Mesenchymal stem cell (in vitro differentiated cells and primary cell): ENCODE results near the gene OR2T1.
"Not testable (repeated sequence)": the region's sequence is repeated elsewhere in the genome, so short reads cannot be mapped to it uniquely, and the experiment has no call there.

Experiments used
- DNase-seq: peaks from one replicate; pipeline ENCODE4 v3.0.0-alpha.2; 2013
- H2AFZ ChIP-seq: one replicate; pipeline ENCODE4 v1.6.1; 2013; ENCODE audit warnings: low read depth, mild to moderate bottlenecking, control low read depth, inconsistent platforms, low read length, moderate library complexity
- H2AK5ac ChIP-seq: 2 replicates; pipeline ENCODE4 v1.6.1; 2013; ENCODE audit warnings: low read length, moderate library complexity, mild to moderate bottlenecking, inconsistent platforms; ENCODE audit not compliant: severe bottlenecking
- H2BK120ac ChIP-seq: one replicate; pipeline ENCODE4 v1.6.1; 2013; ENCODE audit warnings: low read depth, mild to moderate bottlenecking, inconsistent platforms, low read length, moderate library complexity
- H2BK12ac ChIP-seq, 2 experiments: one replicate each; pipeline ENCODE4 v1.6.1; 2013; ENCODE audit warnings: inconsistent platforms in 2 of 2, low read length in 2 of 2, mild to moderate bottlenecking in 2 of 2, moderate library complexity in 2 of 2, control low read depth in 1 of 2
- H2BK15ac ChIP-seq: one replicate; pipeline ENCODE4 v1.6.1; 2013; ENCODE audit warnings: mild to moderate bottlenecking, low read depth, inconsistent platforms; ENCODE audit not compliant: poor library complexity, severe bottlenecking
- H2BK5ac ChIP-seq: 2 replicates; pipeline ENCODE4 v1.6.1; 2013; ENCODE audit warnings: low read depth, mild to moderate bottlenecking, low read length, control low read depth, inconsistent platforms; ENCODE audit not compliant: poor library complexity, severe bottlenecking
- H3K14ac ChIP-seq, 2 experiments: one replicate each; pipeline ENCODE4 v1.6.1; 2013; ENCODE audit warnings: inconsistent platforms in 2 of 2, low read length in 2 of 2, control low read depth in 1 of 2, mild to moderate bottlenecking in 1 of 2, moderate library complexity in 1 of 2
- H3K18ac ChIP-seq, 2 experiments: one replicate each; pipeline ENCODE4 v1.6.1; 2013; ENCODE audit warnings: inconsistent platforms in 2 of 2, low read length in 2 of 2, control low read depth in 1 of 2, low read depth in 1 of 2, mild to moderate bottlenecking in 1 of 2
- H3K23ac ChIP-seq, 2 experiments: one replicate each; pipeline ENCODE4 v1.6.1; 2013; ENCODE audit warnings: inconsistent platforms in 2 of 2, low read length in 2 of 2, mild to moderate bottlenecking in 2 of 2, moderate library complexity in 2 of 2, control low read depth in 1 of 2
- H3K27ac ChIP-seq: 2 replicates; pipeline ENCODE4 v1.5.1; 2013; ENCODE audit warnings: mild to moderate bottlenecking, moderate library complexity, low read length, control low read depth, inconsistent platforms; ENCODE audit not compliant: poor library complexity, severe bottlenecking
- H3K27me3 ChIP-seq, 2 experiments: 2 replicates each; pipeline versions ENCODE4 v1.6.1 to v1.7.0; 2013; ENCODE audit warnings: low read length in 2 of 2, mild to moderate bottlenecking in 2 of 2, moderate library complexity in 2 of 2, control low read depth in 1 of 2, inconsistent platforms in 1 of 2; ENCODE audit not compliant: control insufficient read depth in 1 of 2, insufficient read depth in 1 of 2
- H3K36me3 ChIP-seq, 2 experiments: 2 replicates each; pipeline versions ENCODE4 v1.6.1 to v1.7.0; 2013; ENCODE audit warnings: low read length in 2 of 2, control low read depth in 1 of 2, inconsistent platforms in 1 of 2, low read depth in 1 of 2, mild to moderate bottlenecking in 1 of 2; ENCODE audit not compliant: insufficient read depth in 2 of 2, control insufficient read depth in 1 of 2
- H3K4ac ChIP-seq, 2 experiments: one replicate each; pipeline ENCODE4 v1.6.1; 2013; ENCODE audit warnings: inconsistent platforms in 2 of 2, low read length in 2 of 2, mild to moderate bottlenecking in 2 of 2, moderate library complexity in 2 of 2, control low read depth in 1 of 2, low read depth in 1 of 2
- H3K4me1 ChIP-seq: 2 replicates; pipeline ENCODE4 v1.6.1; 2013; ENCODE audit warnings: low read depth, low read length, control low read depth; ENCODE audit not compliant: control insufficient read depth, insufficient read depth
- H3K4me2 ChIP-seq: 2 replicates; pipeline ENCODE4 v1.6.1; 2013; ENCODE audit warnings: low read length, mild to moderate bottlenecking, inconsistent platforms; ENCODE audit not compliant: poor library complexity, severe bottlenecking
- H3K4me3 ChIP-seq, 2 experiments: 2 replicates each; pipeline versions ENCODE4 v1.5.1 to v1.7.0; 2013; ENCODE audit warnings: low read length in 2 of 2, mild to moderate bottlenecking in 2 of 2, control low read depth in 1 of 2, low read depth in 1 of 2; ENCODE audit not compliant: insufficient read depth in 1 of 2
- H3K79me1 ChIP-seq: replicated peaks from 2 replicates; pipeline ENCODE4 v1.6.1; 2013; ENCODE audit warnings: mild to moderate bottlenecking, control low read depth, low read length, inconsistent platforms; ENCODE audit not compliant: poor library complexity, severe bottlenecking
- H3K9ac ChIP-seq: 2 replicates; pipeline ENCODE4 v1.7.0; 2013; ENCODE audit warnings: mild to moderate bottlenecking, low read length, moderate library complexity
- H3K9me3 ChIP-seq: 2 replicates; pipeline ENCODE4 v1.7.0; 2013; ENCODE audit warnings: mild to moderate bottlenecking, low read length; ENCODE audit not compliant: control insufficient read depth
- H4K8ac ChIP-seq: one replicate; pipeline ENCODE4 v1.6.1; 2013; ENCODE audit warnings: inconsistent platforms, mild to moderate bottlenecking, low read length, moderate library complexity
- H4K91ac ChIP-seq: one replicate; pipeline ENCODE4 v1.6.1; 2013; ENCODE audit warnings: mild to moderate bottlenecking, low read length, inconsistent platforms
- whole genome bisulfite sequencing: methylation state at CpG from one replicate; pipeline ENCODE4 v1.1.7; 2013; ENCODE audit warnings: mixed read lengths; 5-methylcytosine and 5-hydroxymethylcytosine counted together

The OR2T1 gene

DNA sequence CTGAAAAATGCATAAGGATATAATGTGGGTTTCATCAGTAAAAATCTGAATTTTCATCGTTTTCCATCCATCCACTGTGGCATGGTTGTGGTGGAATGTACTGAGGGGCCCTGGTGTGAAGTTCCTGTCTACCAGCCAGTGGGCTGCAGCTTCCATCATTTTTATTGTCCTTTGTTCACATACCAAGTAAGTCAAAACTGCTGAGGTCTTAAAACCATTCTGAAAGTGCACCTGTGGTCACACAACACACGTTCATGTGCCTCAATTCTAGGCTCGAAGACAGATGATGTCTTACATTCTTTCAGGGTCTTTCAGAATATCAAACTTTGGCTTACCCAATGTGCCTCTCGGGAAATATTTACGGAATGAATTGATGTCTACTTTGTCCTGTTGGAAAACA lies 36.4 kb downstream of the OR2T1 start:
- not testable (repeated sequence) for H4K91ac ChIP-seq, H2BK12ac ChIP-seq, H3K23ac ChIP-seq, H3K9me3 ChIP-seq, H3K14ac ChIP-seq, H2BK15ac ChIP-seq, H3K4me1 ChIP-seq, H2BK5ac ChIP-seq, H3K27ac ChIP-seq, H3K79me1 ChIP-seq, H3K27me3 ChIP-seq, DNase-seq, H3K9ac ChIP-seq, H3K36me3 ChIP-seq, H3K18ac ChIP-seq, H3K4me2 ChIP-seq, H3K4me3 ChIP-seq, H2BK120ac ChIP-seq, H2AFZ ChIP-seq, H4K8ac ChIP-seq, H2AK5ac ChIP-seq, H3K4ac ChIP-seq
- WGBS, result 73% methylated on average over 5 of the region's 5 CpGs

DNA sequence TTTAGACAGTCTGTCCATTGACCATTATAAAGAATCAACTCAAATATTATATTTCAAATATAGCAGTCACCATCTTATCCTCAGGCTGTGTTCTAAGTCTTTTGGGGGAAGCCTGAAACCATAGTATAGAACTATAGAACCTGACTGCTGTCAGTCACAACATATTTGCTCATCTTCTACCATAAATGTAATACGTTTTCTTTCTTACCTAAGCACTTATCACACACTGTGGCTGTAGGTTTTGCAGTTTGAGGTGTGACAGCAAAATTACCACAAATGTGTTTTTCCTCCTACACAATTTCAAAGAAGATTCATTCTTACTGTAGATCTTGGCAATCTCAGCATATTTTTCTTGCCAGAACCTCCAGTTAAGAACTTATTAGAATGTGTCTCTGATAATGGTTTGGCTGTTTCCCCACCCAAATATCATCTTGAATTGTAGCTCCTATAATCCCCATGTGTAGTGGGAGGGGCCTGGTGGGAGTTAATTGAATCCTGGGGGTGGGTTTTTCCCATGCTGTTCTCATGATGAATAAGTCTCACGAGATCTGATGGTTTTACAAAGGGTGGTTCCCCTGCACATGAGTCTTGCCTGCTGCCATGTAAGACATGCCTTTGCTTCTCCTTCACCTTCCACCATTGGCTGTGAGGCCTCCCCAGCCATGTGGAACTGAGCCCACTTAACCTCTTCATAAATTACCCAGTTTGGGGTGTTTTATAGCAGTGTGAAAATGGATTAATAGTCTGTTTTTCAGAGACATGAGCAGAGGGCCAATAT lies 39.8 kb downstream of the OR2T1 start:
- H3K36me3 ChIP-seq, H3K23ac ChIP-seq, H2BK15ac ChIP-seq, H3K4me1 ChIP-seq, H3K9me3 ChIP-seq, DNase-seq, H2AFZ ChIP-seq, H3K9ac ChIP-seq, H3K14ac ChIP-seq, H3K27ac ChIP-seq, H3K4me3 ChIP-seq, H3K18ac ChIP-seq, H2BK5ac ChIP-seq, H3K79me1 ChIP-seq, H3K27me3 ChIP-seq, H2BK120ac ChIP-seq, H4K91ac ChIP-seq, H2AK5ac ChIP-seq, H2BK12ac ChIP-seq, H3K4me2 ChIP-seq, H3K4ac ChIP-seq, H4K8ac ChIP-seq: not testable (repeated sequence)
- no CpG with 5 or more reads among the region's 2 CpGs for WGBS

DNA sequence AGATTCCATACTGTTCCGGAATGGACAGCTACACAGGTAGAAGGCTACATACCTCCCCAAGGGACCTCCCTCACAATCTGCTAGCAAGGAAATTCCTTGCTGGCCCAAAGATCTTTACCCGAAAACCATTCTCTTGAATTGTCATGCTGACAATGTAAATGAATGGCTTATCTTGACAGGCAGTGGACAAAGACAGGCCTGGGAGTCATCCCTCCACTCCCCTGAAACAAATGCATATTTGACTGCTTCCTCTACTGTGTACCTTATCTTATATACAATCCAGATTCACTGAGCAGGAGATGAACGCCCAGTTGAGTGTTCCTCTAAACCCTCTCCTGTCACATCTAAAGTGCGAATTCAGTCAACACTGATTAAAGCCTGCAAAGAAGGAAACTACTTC lies 41.8 kb downstream of the OR2T1 start:
- H2BK120ac ChIP-seq, H3K79me1 ChIP-seq, H3K9me3 ChIP-seq, H3K4me2 ChIP-seq, H3K4me1 ChIP-seq, H4K8ac ChIP-seq, H3K27ac ChIP-seq, H4K91ac ChIP-seq, H2AK5ac ChIP-seq, H3K4ac ChIP-seq, DNase-seq, H3K27me3 ChIP-seq, H3K4me3 ChIP-seq, H3K18ac ChIP-seq, H3K23ac ChIP-seq, H3K36me3 ChIP-seq, H2BK15ac ChIP-seq, H2AFZ ChIP-seq, H2BK5ac ChIP-seq, H3K14ac ChIP-seq, H2BK12ac ChIP-seq, H3K9ac ChIP-seq: not testable (repeated sequence)
- 79% methylated on average over 4 of the region's 4 CpGs for WGBS

DNA sequence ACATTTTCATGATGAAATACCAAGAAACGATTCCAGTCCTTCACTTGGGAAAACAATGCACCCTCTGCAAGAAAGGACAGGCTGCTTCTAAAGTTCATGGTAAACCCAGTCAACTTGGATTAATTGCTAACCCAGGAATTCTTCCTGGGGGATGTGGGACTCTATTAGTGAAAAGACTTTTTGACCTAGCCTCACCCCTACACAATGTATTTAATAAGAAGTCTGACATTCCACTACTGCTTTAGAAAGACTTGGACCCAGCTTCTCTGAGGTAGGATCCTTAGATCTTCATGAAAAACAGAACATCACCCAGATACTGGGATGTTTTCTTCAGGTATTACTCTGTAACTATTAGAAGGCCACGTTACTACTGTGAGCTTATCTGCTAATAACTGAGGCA lies 42.6 kb downstream of the OR2T1 start, which contains the start of gene OR2T2:
Gene OR2T2 (plus strand): TSS at position 239 of the 400 bp plus-strand sequence. CDS start 7,161 bp downstream, outside the sequence.
- H2AK5ac ChIP-seq, H3K4ac ChIP-seq, H3K4me1 ChIP-seq, H2BK15ac ChIP-seq, H3K23ac ChIP-seq, DNase-seq, H3K27ac ChIP-seq, H2BK12ac ChIP-seq, H2BK120ac ChIP-seq, H3K18ac ChIP-seq, H3K9me3 ChIP-seq, H3K4me3 ChIP-seq, H3K27me3 ChIP-seq, H3K79me1 ChIP-seq, H2BK5ac ChIP-seq, H3K36me3 ChIP-seq, H3K4me2 ChIP-seq, H4K8ac ChIP-seq, H3K9ac ChIP-seq, H4K91ac ChIP-seq, H3K14ac ChIP-seq, H2AFZ ChIP-seq: not testable (repeated sequence)
- no CpG with 5 or more reads among the region's 2 CpGs for WGBS
